Endothelial cell of umbilical vein (primary cell): ENCODE measurements around the gene NT5DC4. TPM values are rescaled to one million over a fixed set of nuclear protein-coding genes. Genes with fewer than 3 reads are reported as not detected.

ENCODE experiments used
- BruUV-seq: library from RNA; stranded (reverse); fragments of 400-500 nt; replicated peaks from 2 replicates; lab custom pipeline; 2021; lab: Mats Ljungman, UMichigan
- CTCF ChIA-PET: fragments of 300-600, 350-600 bp; sonication (Branson Sonifier 250); formaldehyde crosslinking; loops from one replicate; lab custom pipeline; 2021; ENCODE audit warnings: antibody characterized with exemption, inconsistent platforms; lab: Charles Lee
- POLR2A ChIA-PET: fragments of 300-600, 350-600 bp; sonication (Branson Sonifier 250); formaldehyde crosslinking; loops from one replicate; lab custom pipeline; 2021; ENCODE audit warnings: antibody characterized with exemption, inconsistent platforms; lab: Charles Lee
- DNase-seq: peaks from one replicate; pipeline ENCODE4 v3.0.0-alpha.2; 2011; ENCODE audit warnings: low read depth, low spot score
- FAIRE-seq: peaks from 2 replicates; lab custom pipeline; 2011; peaks lifted over from hg19 to GRCh38; lab: Jason Lieb, UNC
- H2AFZ ChIP-seq: 2 replicates; pipeline ENCODE4 v1.6.0; 2012; ENCODE audit warnings: low read depth, low read length, control low read depth, inconsistent platforms
- H3K27ac ChIP-seq: 2 replicates; pipeline ENCODE4 v1.5.1; 2011; ENCODE audit warnings: low read depth, mild to moderate bottlenecking, control low read depth, low read length, moderate library complexity; ENCODE audit not compliant: insufficient read depth
- H3K27me3 ChIP-seq, 2 experiments: 2 replicates each; pipeline versions ENCODE4 v1.6.0 to v1.6.1; 2011; ENCODE audit warnings: low read length in 2 of 2, mixed read lengths in 1 of 2; ENCODE audit not compliant: control insufficient read depth in 2 of 2, insufficient read depth in 2 of 2
- H3K36me3 ChIP-seq, 2 experiments: 2 replicates in 1 of 2; 3 replicates in 1 of 2; pipeline ENCODE4 v1.5.1; 2011; ENCODE audit warnings: low read length in 2 of 2, mild to moderate bottlenecking in 1 of 2, moderate library complexity in 1 of 2; ENCODE audit not compliant: control insufficient read depth in 2 of 2, insufficient read depth in 2 of 2; ENCODE audit errors: extremely low read depth in 1 of 2
- H3K4me1 ChIP-seq: 3 replicates; pipeline ENCODE4 v1.5.1; 2011; ENCODE audit warnings: mild to moderate bottlenecking, low read length; ENCODE audit not compliant: control insufficient read depth, insufficient read depth; ENCODE audit errors: extremely low read depth
- H3K4me2 ChIP-seq: 2 replicates; pipeline ENCODE4 v1.6.1; 2011; ENCODE audit warnings: low read length, control low read depth, mixed read lengths; ENCODE audit not compliant: insufficient read depth
- H3K4me3 ChIP-seq, 3 experiments: fragments of 200-600 bp in 1 of 3; sonication (generic), shearing (Covaris generic) in 1 of 3; replicated peaks in 1 of 3; 2 replicates each; pipeline ENCODE4 v1.5.1; 2011 to 2016; ENCODE audit warnings: control low read depth in 3 of 3, low read length in 3 of 3, mild to moderate bottlenecking in 2 of 3, inconsistent platforms in 1 of 3, low read depth in 1 of 3, moderate library complexity in 1 of 3; ENCODE audit not compliant: insufficient read depth in 1 of 3
- H3K79me2 ChIP-seq: 2 replicates; pipeline ENCODE4 v1.6.0; 2012; ENCODE audit warnings: low read length, inconsistent platforms; ENCODE audit not compliant: control insufficient read depth, insufficient read depth
- H3K9ac ChIP-seq: replicated peaks from 2 replicates; pipeline ENCODE3; 2011; ENCODE audit warnings: low read length, control low read depth; ENCODE audit not compliant: insufficient read depth; ENCODE audit errors: extremely low read depth
- H3K9me1 ChIP-seq: replicated peaks from 3 replicates; pipeline ENCODE4 v1.6.0; 2011; ENCODE audit warnings: mild to moderate bottlenecking, low read length; ENCODE audit not compliant: control insufficient read depth, insufficient read depth; ENCODE audit errors: extremely low read depth
- H3K9me3 ChIP-seq: replicated peaks from 2 replicates; pipeline ENCODE4 v1.5.1; 2012; ENCODE audit warnings: low read length, inconsistent platforms; ENCODE audit not compliant: control insufficient read depth, insufficient read depth
- H4K20me1 ChIP-seq: replicated peaks from 2 replicates; pipeline ENCODE3; 2011; ENCODE audit warnings: mild to moderate bottlenecking, low read length; ENCODE audit not compliant: control insufficient read depth, insufficient read depth; ENCODE audit errors: extremely low read depth
- EZH2 ChIP-seq: IDR thresholded peaks from 2 replicates; pipeline ENCODE4 v1.6.1; 2012; ENCODE audit warnings: borderline replicate concordance, low read depth, mild to moderate bottlenecking, moderate library complexity, low read length, inconsistent platforms; ENCODE audit not compliant: severe bottlenecking
- FOS ChIP-seq: IDR thresholded peaks from 2 replicates; pipeline ENCODE4 v1.6.1; 2011; ENCODE audit warnings: mild to moderate bottlenecking, low read length, moderate library complexity, borderline replicate concordance; ENCODE audit not compliant: insufficient read depth
- GATA2 ChIP-seq: IDR thresholded peaks from 2 replicates; pipeline ENCODE4 v1.7.0; 2011; ENCODE audit warnings: low read depth, mild to moderate bottlenecking, moderate library complexity, mixed read lengths, low read length; ENCODE audit not compliant: insufficient read length, insufficient read depth
- POLR2A ChIP-seq: IDR thresholded peaks from 2 replicates; pipeline ENCODE4 v1.6.1; 2012; ENCODE audit warnings: low read depth, mild to moderate bottlenecking, control low read depth, low read length
- POLR2AphosphoS5 ChIP-seq: IDR thresholded peaks from 2 replicates; pipeline ENCODE4 v1.6.1; 2012; ENCODE audit warnings: low read depth, mild to moderate bottlenecking, control low read depth, low read length, moderate library complexity; ENCODE audit not compliant: insufficient read depth
- dilution Hi-C: fragments of 300-500 bp; cut with MboI; formaldehyde crosslinking; loops from one replicate; pipeline ENCODE4 v1.15.0; 2019; ENCODE audit warnings: low sequenced_read_pairs; ENCODE audit not compliant: extremely low pct_ligation_motif_present
- intact Hi-C: fragments of 100-400 bp; cut with micrococcal nuclease; formaldehyde crosslinking; loops from one replicate; pipeline ENCODE4 v1.10.0; 2022
- polyA plus RNA-seq, 4 experiments: library from polyadenylated mRNA; depleted of rRNA in 3 of 4; stranded (reverse) in 3 of 4; unstranded in 1 of 4; fragments of >200 nt; gene quantifications; 2 replicates each; pipeline versions ENCODE4 v1.2.1 to v1.2.3, GENCODE V29; 2011 to 2012; ENCODE audit warnings: missing spikeins in 1 of 4
- total RNA-seq: library from RNA; stranded (reverse); gene quantifications from 2 replicates; pipeline ENCODE4 v1.2.3, GENCODE V29; 2021
- TF ChIP-seq, protein P1 (sequence below): IDR thresholded peaks from 2 replicates; pipeline ENCODE4 v1.6.1; 2011; ENCODE audit not compliant: insufficient read depth, insufficient read length
- TF ChIP-seq, protein P2 (sequence below), 2 donors: IDR thresholded peaks; 1 replicate in 1 of 2; 2 replicates in 1 of 2; pipeline ENCODE4 v1.5.1; 2011; ENCODE audit warnings: low read length in 2 of 2, mild to moderate bottlenecking in 2 of 2, moderate library complexity in 2 of 2, control low read depth in 1 of 2, inconsistent platforms in 1 of 2, low read depth in 1 of 2; ENCODE audit not compliant: insufficient read depth in 1 of 2; ENCODE audit errors: extremely low read depth in 1 of 2

NT5DC4 gene
- total and polyA plus RNA-seq, 2 donors (not counting 3 experiments of a cell fraction or from before 2014, with no cell fraction given), result not detected

DNA sequence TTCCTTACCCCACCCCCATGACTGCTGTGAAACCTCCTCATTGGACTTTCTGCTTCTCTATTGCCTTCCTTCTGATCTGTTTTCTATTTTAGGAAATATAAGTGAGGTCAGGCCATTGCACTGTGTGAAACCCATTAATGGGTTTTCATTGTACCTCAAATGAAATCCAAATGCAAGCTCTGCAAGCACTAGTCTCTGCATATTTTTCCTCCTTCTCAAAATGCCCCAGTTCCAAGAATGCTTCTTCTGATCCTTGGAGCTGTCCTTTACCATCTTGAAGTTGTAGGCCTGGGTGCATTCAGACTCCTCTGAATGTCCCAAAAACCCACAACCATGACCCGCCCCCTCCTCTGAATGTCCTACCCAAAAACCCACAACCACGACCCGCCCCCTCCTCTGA lies 55.3 kb downstream of the NT5DC4 start:
- intact Hi-C loops (no loop called here), dilution Hi-C loops (no loop called here)
- H3K9ac ChIP-seq, result no peak overlapping the region
- DNase-seq (no peak), FAIRE-seq (no peak)
- H4K20me1 ChIP-seq, result no peaks in the 10 kb centered on the region
- no peak overlapping the region for H2AFZ ChIP-seq
- CTCF ChIA-PET, result no interaction called here
- H3K4me2 ChIP-seq, result no peak overlapping the region
- BruUV-seq, result no TSS peak
- no peak overlapping the region for H3K4me3 ChIP-seq
- no peaks in the 10 kb centered on the region for H3K27me3 ChIP-seq
- no peaks in the 10 kb centered on the region for H3K4me1 ChIP-seq
- TF ChIP-seq, protein P1, sequence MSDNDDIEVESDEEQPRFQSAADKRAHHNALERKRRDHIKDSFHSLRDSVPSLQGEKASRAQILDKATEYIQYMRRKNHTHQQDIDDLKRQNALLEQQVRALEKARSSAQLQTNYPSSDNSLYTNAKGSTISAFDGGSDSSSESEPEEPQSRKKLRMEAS, result no peak
- TF ChIP-seq POLR2AphosphoS5, result no peak
- no peak for TF ChIP-seq EZH2
- no peak for TF ChIP-seq FOS
- no peak for TF ChIP-seq GATA2
- TF ChIP-seq, protein P2, sequence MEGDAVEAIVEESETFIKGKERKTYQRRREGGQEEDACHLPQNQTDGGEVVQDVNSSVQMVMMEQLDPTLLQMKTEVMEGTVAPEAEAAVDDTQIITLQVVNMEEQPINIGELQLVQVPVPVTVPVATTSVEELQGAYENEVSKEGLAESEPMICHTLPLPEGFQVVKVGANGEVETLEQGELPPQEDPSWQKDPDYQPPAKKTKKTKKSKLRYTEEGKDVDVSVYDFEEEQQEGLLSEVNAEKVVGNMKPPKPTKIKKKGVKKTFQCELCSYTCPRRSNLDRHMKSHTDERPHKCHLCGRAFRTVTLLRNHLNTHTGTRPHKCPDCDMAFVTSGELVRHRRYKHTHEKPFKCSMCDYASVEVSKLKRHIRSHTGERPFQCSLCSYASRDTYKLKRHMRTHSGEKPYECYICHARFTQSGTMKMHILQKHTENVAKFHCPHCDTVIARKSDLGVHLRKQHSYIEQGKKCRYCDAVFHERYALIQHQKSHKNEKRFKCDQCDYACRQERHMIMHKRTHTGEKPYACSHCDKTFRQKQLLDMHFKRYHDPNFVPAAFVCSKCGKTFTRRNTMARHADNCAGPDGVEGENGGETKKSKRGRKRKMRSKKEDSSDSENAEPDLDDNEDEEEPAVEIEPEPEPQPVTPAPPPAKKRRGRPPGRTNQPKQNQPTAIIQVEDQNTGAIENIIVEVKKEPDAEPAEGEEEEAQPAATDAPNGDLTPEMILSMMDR (IDR thresholded peaks at IDR 0.05; ENCODE audit: extremely low read depth in 1 of 2, insufficient read depth in 1 of 2, low read depth in 1 of 2, low read length in 2 of 2), result no peak
- TF ChIP-seq POLR2A, result no peak
- POLR2A ChIA-PET, result no interaction called here
- no peaks in the 10 kb centered on the region for H3K9me1 ChIP-seq
- H3K9me3 ChIP-seq, result no peaks in the 10 kb centered on the region
- no peaks in the 10 kb centered on the region for H3K36me3 ChIP-seq
- no peak overlapping the region for H3K27ac ChIP-seq
- no peaks in the 10 kb centered on the region for H3K79me2 ChIP-seq
